Stomach (tissue), 9 donors: Measurements from ENCODE around the gene BAZ2B. TPM values are rescaled to one million over a fixed set of nuclear protein-coding genes. Genes with fewer than 3 reads are reported as not detected.

Experiments used
- DNase-seq, 2 donors: peaks; one replicate each; pipeline versions ENCODE4 v3.0.0 to v3.0.0-alpha.2; 2013 to 2019
- H3K27ac ChIP-seq, 5 donors: fragments of 200-600 bp in 4 of 5; sonication (generic) in 4 of 5; one replicate each; pipeline ENCODE4 v1.5.1; 2013 to 2019; ENCODE audit warnings: mild to moderate bottlenecking in 1 of 5, moderate library complexity in 1 of 5
- H3K27me3 ChIP-seq, 3 donors: fragments of 200-600 bp; sonication (generic); one replicate each; pipeline ENCODE4 v1.5.1; 2017 to 2019; ENCODE audit warnings: mixed run types in 1 of 3
- H3K36me3 ChIP-seq, 4 donors: fragments of 200-600 bp; sonication (generic); 1 replicate in 3 of 4; 2 replicates in 1 of 4; pipeline ENCODE4 v1.5.1; 2016 to 2019
- H3K4me1 ChIP-seq, 4 donors: fragments of 200-600 bp; sonication (generic); one replicate each; pipeline ENCODE4 v1.5.1; 2016 to 2019
- H3K4me3 ChIP-seq, 4 donors: fragments of 200-600 bp; sonication (generic) in 3 of 4; one replicate each; pipeline ENCODE4 v1.5.1; 2016 to 2019; ENCODE audit warnings: mild to moderate bottlenecking in 1 of 4
- H3K9me3 ChIP-seq, 4 donors: fragments of 200-600 bp; sonication (generic); one replicate each; pipeline ENCODE4 v1.5.1; 2016 to 2019
- CTCF ChIP-seq, 7 experiments: fragments of 450-650 bp in 4 of 7; fragments of 200-600 bp in 3 of 7; sonication (generic) in 3 of 7; IDR thresholded peaks; one replicate each; pipeline ENCODE4 v1.5.1; 2016 to 2019; ENCODE audit warnings: antibody characterized with exemption in 7 of 7, control low read depth in 2 of 7, mild to moderate bottlenecking in 1 of 7
- EP300 ChIP-seq: sonication (generic); formaldehyde crosslinking; IDR thresholded peaks from one replicate; pipeline ENCODE4 v1.6.1; 2017; ENCODE audit warnings: antibody characterized with exemption
- POLR2A ChIP-seq, 4 donors: fragments of 450-650 bp; IDR thresholded peaks; one replicate each; pipeline ENCODE4 v1.6.1; 2016; ENCODE audit warnings: antibody characterized with exemption in 4 of 4, control low read depth in 2 of 4, mild to moderate bottlenecking in 1 of 4, moderate library complexity in 1 of 4
- POLR2AphosphoS5 ChIP-seq, 3 donors: sonication (generic); formaldehyde crosslinking; IDR thresholded peaks; one replicate each; pipeline ENCODE4 v1.6.1; 2016; ENCODE audit warnings: antibody characterized with exemption in 3 of 3
- WGBS, 5 donors: extraction: QIAGEN DNeasy Blood & Tissue Kit in 3 of 5; methylation state at CpG; one replicate each; pipeline versions ENCODE4 v1.1.5 to v1.1.7; 2013 to 2018; 5-methylcytosine and 5-hydroxymethylcytosine counted together
- intact Hi-C: fragments of 100-400 bp; cut with DNase I; formaldehyde crosslinking; loops from one replicate; pipeline ENCODE4 v1.15.1; 2023; ENCODE audit warnings: low total_unique reads
- polyA plus RNA-seq, 3 donors: library from polyadenylated mRNA; stranded (reverse); fragments of 200-250 nt; gene quantifications; one replicate each; pipeline ENCODE4 v1.2.3, GENCODE V29; 2013
- total RNA-seq, 5 donors: library from RNA; depleted of rRNA; stranded (reverse); fragments of >200 nt; gene quantifications; one replicate each; pipeline versions ENCODE4 v1.1.0 to v1.2.3, GENCODE V29; 2014 to 2016
- donor health status: healthy with polysubstance abuse.
- donor health status: Bipolar disorder and iron deficiency.
- donor health status: healthy.

The BAZ2B gene
- total and polyA plus RNA-seq, 8 donors = 7.2 to 245 (median 59.2) TPM

GRCh38 chr2:159546039-159546438 is 70.3 kb downstream of the BAZ2B start:
- H3K36me3 ChIP-seq = peaks cover 0 to 17% (median 11%) of the 10 kb centered on the region in 4 donors
- DNase-seq = no peak
- H3K27me3 ChIP-seq = no peaks in the 10 kb centered on the region
- WGBS, 5 donors = 72 to 93% (median 73%) methylated on average over 9 of the region's 9 CpGs
- no peak overlapping the region for H3K4me3 ChIP-seq
- intact Hi-C loops = no loop called here
- TF ChIP-seq POLR2A (IDR thresholded peaks at IDR 0.05) (no peak), CTCF (IDR thresholded peaks at IDR 0.05) (no peak), POLR2AphosphoS5 (IDR thresholded peaks at IDR 0.05) (no peak), EP300 (no peak)
- no peaks in the 10 kb centered on the region for H3K4me1 ChIP-seq
- peaks cover 6 to 11% (median 9%) of the 10 kb centered on the region in 4 donors for H3K9me3 ChIP-seq
- no peak overlapping the region for H3K27ac ChIP-seq

DNA sequence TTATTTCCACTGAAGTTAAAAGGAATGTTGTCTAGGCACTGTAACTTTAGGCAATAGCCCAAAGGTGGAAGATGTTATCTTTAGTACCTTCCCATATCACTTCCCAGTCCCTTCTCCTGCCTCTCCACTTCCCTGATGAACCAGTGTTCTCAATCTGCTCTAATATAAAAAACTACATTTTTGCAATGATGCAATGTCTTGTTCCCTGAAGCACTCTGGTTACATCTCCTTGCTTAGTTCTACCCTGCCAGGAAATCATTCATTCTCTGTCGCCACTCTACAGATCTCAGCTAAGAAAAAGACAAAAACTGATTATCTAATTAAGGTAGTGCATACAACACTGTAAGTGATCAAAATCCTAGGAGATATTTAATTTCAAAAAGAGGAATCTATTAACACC is 71.3 kb downstream of the BAZ2B start:
- no peak overlapping the region for H3K27ac ChIP-seq
- H3K4me3 ChIP-seq = no peak overlapping the region
- peaks cover 6 to 11% (median 9%) of the 10 kb centered on the region in 4 donors for H3K9me3 ChIP-seq
- WGBS, 5 donors = 93 to 100% (median 97%) methylated on average over 1 of the region's 1 CpG
- intact Hi-C loops = no loop called here
- no peak for DNase-seq
- no peaks in the 10 kb centered on the region for H3K27me3 ChIP-seq
- peaks cover 0 to 17% (median 11%) of the 10 kb centered on the region in 4 donors for H3K36me3 ChIP-seq
- TF ChIP-seq EP300 (no peak), CTCF (IDR thresholded peaks at IDR 0.05) (no peak), POLR2AphosphoS5 (IDR thresholded peaks at IDR 0.05) (no peak), POLR2A (IDR thresholded peaks at IDR 0.05) (no peak)
- H3K4me1 ChIP-seq = no peaks in the 10 kb centered on the region

GRCh38 chr2:159542101-159542500 is 74.2 kb downstream of the BAZ2B start:
- intact Hi-C loops = no loop called here
- Histone ChIP-seq H3K9me3 (peaks cover 6 to 11% (median 9%) of the 10 kb centered on the region in 4 donors), H3K36me3 (peaks cover 0 to 17% (median 11%) of the 10 kb centered on the region in 4 donors), H3K4me1 (peaks cover 0 to 3% (median 0%) of the 10 kb centered on the region in 4 donors), H3K27me3 (no peaks in the 10 kb centered on the region), H3K4me3 (no peak overlapping the region), H3K27ac (no peak overlapping the region)
- DNase-seq = no peak
- TF ChIP-seq POLR2A (IDR thresholded peaks at IDR 0.05) (no peak), CTCF (IDR thresholded peaks at IDR 0.05) (no peak), POLR2AphosphoS5 (IDR thresholded peaks at IDR 0.05) (no peak), EP300 (no peak)

- H3K4me1 ChIP-seq = peaks cover 0 to 3% (median 0%) of the 10 kb centered on the region in 4 donors
- 82 to 100% (median 93%) methylated on average over 1 of the region's 1 CpG for WGBS, 5 donors
- TF ChIP-seq CTCF (IDR thresholded peaks at IDR 0.05) (no peak), POLR2A (IDR thresholded peaks at IDR 0.05) (no peak), EP300 (no peak), POLR2AphosphoS5 (IDR thresholded peaks at IDR 0.05) (no peak)
Measured at GRCh38 chr2:159539701-159540100, 76.6 kb downstream of the BAZ2B start.

More at GRCh38 chr2:159539701-159540100, 76.6 kb downstream of the BAZ2B start:
- Histone ChIP-seq H3K27me3 (no peaks in the 10 kb centered on the region), H3K9me3 (peaks cover 6 to 11% (median 9%) of the 10 kb centered on the region in 4 donors), H3K36me3 (peaks cover 0 to 17% (median 11%) of the 10 kb centered on the region in 4 donors), H3K27ac (no peak overlapping the region), H3K4me3 (no peak overlapping the region)
- DNase-seq = no peak
- intact Hi-C loops = no loop called here
